Left lung (tissue), 10 donors: ENCODE measurements around the gene CDSN. TPM values are rescaled to one million over a fixed set of nuclear protein-coding genes. Genes with fewer than 3 reads are reported as not detected.

Experiments used
- ATAC-seq: fragments of 200-7000 bp; cut with Tn5 transposase; one replicate; pipeline ENCODE4 v1.9.1; 2020; ENCODE audit warnings: moderate library complexity
- DNase-seq, 4 donors: peaks; one replicate each; pipeline ENCODE4 v3.0.0-alpha.2; 2013 to 2020
- H3K27ac ChIP-seq, 2 donors: fragments of 200-600 bp; sonication (generic) in 1 of 2; one replicate each; pipeline versions ENCODE4 v1.5.0 to v1.8.0; 2020 to 2021
- H3K27me3 ChIP-seq, 2 donors: fragments of 200-600 bp; sonication (generic) in 1 of 2; one replicate each; pipeline versions ENCODE4 v1.5.0 to v1.8.0; 2020 to 2021
- H3K36me3 ChIP-seq, 2 donors: fragments of 200-600 bp; sonication (generic) in 1 of 2; one replicate each; pipeline versions ENCODE4 v1.5.0 to v1.8.0; 2020 to 2021
- H3K4me1 ChIP-seq, 2 donors: fragments of 200-600 bp; one replicate each; pipeline ENCODE4 v1.8.0; 2021
- H3K4me3 ChIP-seq, 2 donors: fragments of 200-600 bp; sonication (generic) in 1 of 2; one replicate each; pipeline versions ENCODE4 v1.5.0 to v1.8.0; 2020 to 2021; ENCODE audit warnings: mild to moderate bottlenecking in 1 of 2
- H3K9me3 ChIP-seq, 2 donors: fragments of 200-600 bp; sonication (generic) in 1 of 2; one replicate each; pipeline versions ENCODE4 v1.5.0 to v1.8.0; 2020 to 2021
- CTCF ChIP-seq, 2 donors: fragments of 200-600 bp; sonication (generic) in 1 of 2; IDR thresholded peaks; one replicate each; pipeline versions ENCODE4 v1.5.0 to v1.8.0; 2021; ENCODE audit warnings: antibody characterized with exemption in 2 of 2
- intact Hi-C, 2 donors: fragments of 100-400 bp; cut with DNase I; formaldehyde crosslinking; loops; one replicate each; pipeline versions ENCODE4 v1.11.2 to v1.14.2; 2022
- polyA plus RNA-seq, 6 donors: library from polyadenylated mRNA; unstranded; fragments of 120-200 nt; gene quantifications; one replicate each; pipeline ENCODE4 v1.2.1, GENCODE V29; 2013; ENCODE audit not compliant: insufficient read length in 6 of 6
- total RNA-seq, 2 donors: library from RNA; stranded (reverse); fragmentation: NEBNext Ultra II Directional; extraction: Animal tissue kit (Norgen Biotek cat#: 25700); gene quantifications; one replicate each; pipeline ENCODE4 v1.2.1, GENCODE V29; 2021
- donor health status: DM: no; HTN: yes; CAD: no.
- donor health status: DM: no; HTN: no; CAD: no.

Gene CDSN
- total and polyA plus RNA-seq, 8 donors, result 0.13 to 0.61 TPM; not detected in 6

DNA sequence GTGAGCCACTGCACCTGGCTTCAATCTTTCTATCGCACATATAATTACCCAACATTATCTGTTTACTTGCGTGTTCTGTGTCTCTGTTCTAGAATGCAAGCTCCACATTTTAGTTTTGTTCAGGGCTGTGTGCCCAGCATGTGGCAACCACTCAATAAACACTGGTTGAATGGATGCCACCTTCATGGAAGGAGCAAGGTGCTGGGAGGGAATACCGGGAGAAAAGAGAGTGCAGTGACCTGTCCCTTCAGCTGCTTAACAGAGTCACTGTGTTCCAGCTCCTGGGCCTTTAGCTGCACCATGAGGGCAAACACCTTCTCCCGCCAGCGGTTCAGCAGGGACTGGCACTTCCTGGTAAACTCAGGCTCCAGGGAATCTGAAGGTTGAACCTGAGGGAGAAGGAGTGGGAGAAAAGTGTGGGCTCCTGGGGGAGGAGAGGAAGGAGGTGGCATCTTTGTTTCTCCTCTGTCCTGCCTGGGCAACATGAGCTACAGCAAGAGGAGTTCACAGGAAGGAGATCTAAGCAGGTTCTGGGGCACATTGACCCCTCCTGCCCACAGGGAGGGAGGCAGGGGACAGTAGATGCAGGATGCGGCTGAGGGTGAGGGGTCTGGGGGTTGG, 29.7 kb upstream of the CDSN start:
- Histone ChIP-seq H3K36me3 (peaks cover 0 to 40% of the 10 kb centered on the region in 2 donors), H3K27ac (no peak overlapping the region), H3K4me1 (no peaks in the 10 kb centered on the region), H3K27me3 (no peaks in the 10 kb centered on the region), H3K9me3 (no peaks in the 10 kb centered on the region), H3K4me3 (no peak overlapping the region)
- no peak for TF ChIP-seq CTCF (IDR thresholded peaks at IDR 0.05)
- DNase-seq, result no peak
- ATAC-seq, result no peak
- intact Hi-C loops, result no loop called here

DNA sequence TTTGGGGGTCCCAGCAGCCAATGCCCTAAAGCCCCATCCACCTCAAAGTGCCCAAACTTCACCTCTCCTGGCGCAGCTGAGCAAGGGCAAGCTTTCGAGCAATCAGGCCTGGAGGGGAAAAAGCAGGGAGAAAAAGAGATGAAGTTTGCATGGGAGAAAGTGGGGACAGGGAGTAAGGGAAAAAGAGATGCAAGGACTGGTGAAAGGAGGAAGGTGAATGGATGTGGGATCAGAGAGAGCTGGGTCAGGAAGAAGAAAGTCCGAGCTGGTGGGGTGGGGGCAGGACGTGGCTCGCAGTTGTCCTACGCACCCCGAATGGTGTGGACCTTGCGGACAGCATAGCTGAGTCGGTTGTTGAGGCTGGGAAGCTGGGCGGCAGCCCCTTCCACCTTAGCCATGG, 25.1 kb upstream of the CDSN start:
- H3K4me1 ChIP-seq, result no peaks in the 10 kb centered on the region
- intact Hi-C loops, result no loop called here
- DNase-seq, result no peak

DNA sequence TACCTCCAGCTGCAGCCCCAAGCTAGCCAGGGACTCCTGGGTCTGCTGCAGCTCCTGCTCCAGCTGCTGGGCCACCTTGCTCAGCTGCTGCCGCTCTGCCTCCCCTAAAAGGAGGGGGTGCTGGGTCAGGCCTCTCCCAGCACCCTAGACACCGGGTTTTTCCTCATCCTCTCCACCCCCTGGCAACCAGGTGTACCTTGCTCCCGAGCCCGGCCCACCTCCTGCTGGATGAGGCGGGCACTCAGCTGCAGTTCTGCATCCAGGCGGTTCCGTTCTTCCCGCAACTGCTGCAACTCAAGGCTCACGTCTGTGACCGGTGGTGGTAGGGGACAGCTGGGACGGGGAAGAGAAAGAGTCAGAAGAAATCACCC, 24.7 kb upstream of the CDSN start:
- intact Hi-C loops, result no loop called here
- ATAC-seq, result no peak
- no peak overlapping the region for H3K27ac ChIP-seq

More for the DNA sequence above, 25.1 kb upstream of the CDSN start:
- peaks cover 0 to 40% of the 10 kb centered on the region in 2 donors for H3K36me3 ChIP-seq
- H3K27me3 ChIP-seq, result no peaks in the 10 kb centered on the region
- TF ChIP-seq CTCF (IDR thresholded peaks at IDR 0.05), result no peak
- no peak overlapping the region for H3K4me3 ChIP-seq
- no peak for ATAC-seq
- no peak overlapping the region for H3K27ac ChIP-seq
- no peaks in the 10 kb centered on the region for H3K9me3 ChIP-seq

GRCh38 chr6:31144296-31144969, 24.2 kb upstream of the CDSN start:
- TF ChIP-seq CTCF (IDR thresholded peaks at IDR 0.05), result no peak
- DNase-seq (no peak), ATAC-seq (peak; percentile 28)
- Histone ChIP-seq H3K27me3 (no peaks in the 10 kb centered on the region), H3K4me1 (no peaks in the 10 kb centered on the region), H3K27ac (no peak overlapping the region), H3K9me3 (no peaks in the 10 kb centered on the region), H3K36me3 (peaks cover 0 to 31% of the 10 kb centered on the region in 2 donors), H3K4me3 (no peak overlapping the region)
- intact Hi-C loops, result no loop called here

More for the DNA sequence above, 24.7 kb upstream of the CDSN start:
- Histone ChIP-seq H3K27me3 (no peaks in the 10 kb centered on the region), H3K4me3 (no peak overlapping the region), H3K9me3 (no peaks in the 10 kb centered on the region), H3K4me1 (no peaks in the 10 kb centered on the region), H3K36me3 (peaks cover 0 to 36% of the 10 kb centered on the region in 2 donors)
- no peak for TF ChIP-seq CTCF (IDR thresholded peaks at IDR 0.05)
- DNase-seq, result no peak

GRCh38 chr6:31143148-31143547, 22.9 kb upstream of the CDSN start:
- Histone ChIP-seq H3K27ac (no peak overlapping the region), H3K9me3 (no peaks in the 10 kb centered on the region), H3K27me3 (no peaks in the 10 kb centered on the region), H3K36me3 (peaks cover 0 to 28% of the 10 kb centered on the region in 2 donors), H3K4me3 (no peak overlapping the region), H3K4me1 (no peaks in the 10 kb centered on the region)
- intact Hi-C loops, result no loop called here
- no peak for TF ChIP-seq CTCF (IDR thresholded peaks at IDR 0.05)
- no peak for DNase-seq
- peak; percentile 64 for ATAC-seq
